ENCODE data around the gene SCAF4. TPM values are rescaled to one million over a fixed set of nuclear protein-coding genes. Genes with fewer than 3 reads are reported as not detected.

SCAF4 gene
- total RNA-seq, 1 experiment from 2014 or later: 52.8 TPM

Small RNA genes lying within 50 kb of the gene (small RNA-seq; reads per million reads assigned to genes)
- gene RF01241: not detected

Other genes with a start within 250 kb of the SCAF4 start
- 275 and 350 TPM in 2 replicates for gene SOD1, start 72.4 kb downstream of the SCAF4 start, total RNA-seq (2014; rRNA removed; shearing (Covaris generic); ENCODE audit: low replicate concordance)
- not detected in 2 replicates for gene HUNK, start 140.9 kb upstream of the SCAF4 start, total RNA-seq (2014; rRNA removed; shearing (Covaris generic); ENCODE audit: low replicate concordance)

Data from Karpas-422 (cell line).